LHCN-M2 (cell line): ENCODE measurements around the gene CCNT1. TPM values are rescaled to one million over a fixed set of nuclear protein-coding genes. Genes with fewer than 3 reads are reported as not detected.
"Not testable (repeated sequence)": the region's sequence is repeated elsewhere in the genome, so short reads cannot be mapped to it uniquely, and the experiment has no call there.

Source experiments
- DNase-seq: peaks from one replicate; pipeline ENCODE4 v3.0.0-alpha.2; 2012; ENCODE audit warnings: low read depth
- total RNA-seq: library from RNA; depleted of rRNA; stranded (reverse); fragments of >200 nt; gene quantifications from 2 replicates; pipeline ENCODE4 v1.2.3, GENCODE V29; 2014; rRNA removed

CCNT1 gene
- total RNA-seq, 1 experiment from 2014 or later, result 40.9 TPM

GRCh38 chr12:48641752-48642555, 74.6 kb downstream of the CCNT1 start:
- DNase-seq, result not testable (repeated sequence)

DNA sequence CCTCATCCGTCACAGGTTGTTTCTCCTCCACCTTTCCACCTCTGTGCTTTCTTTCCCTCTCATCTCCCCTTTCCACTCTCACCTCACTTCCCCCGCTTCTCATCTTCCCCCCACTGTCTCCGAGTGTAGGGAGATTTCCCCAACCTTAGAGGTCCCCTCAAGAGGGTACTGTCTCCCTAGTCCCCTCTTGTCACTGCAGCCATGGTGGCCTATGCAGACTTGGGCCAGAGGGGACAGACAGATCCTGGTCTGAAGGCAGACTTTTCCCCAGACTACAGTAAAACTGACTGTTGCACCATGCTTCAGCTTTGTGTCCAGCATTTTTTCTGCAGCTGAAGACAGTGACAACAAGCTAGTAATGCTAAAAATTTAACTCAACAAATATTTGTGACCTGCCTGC, 75.7 kb downstream of the CCNT1 start:
- no peak for DNase-seq

- DNase-seq, result no peak
These were observed 76.1 kb downstream of the CCNT1 start for GRCh38 chr12:48640428-48640827.

Other genes starting within 250 kb of the CCNT1 start
- gene ANP32D, start 244.1 kb downstream of the CCNT1 start, total RNA-seq, result not detected in 2 replicates
- gene C12orf54, start 234.2 kb downstream of the CCNT1 start, total RNA-seq, result not detected in 2 replicates
- not detected in 2 replicates for gene OR8S1, start 191.1 kb downstream of the CCNT1 start, total RNA-seq
- not detected in 2 replicates for gene LALBA, start 146.7 kb downstream of the CCNT1 start, total RNA-seq
- 36.9 and 44.9 TPM in 2 replicates for gene KANSL2, start 34.5 kb downstream of the CCNT1 start, total RNA-seq
- gene ADCY6, start 72.4 kb upstream of the CCNT1 start, total RNA-seq, result 24.7 and 25.6 TPM in 2 replicates
- gene CACNB3, start 101.8 kb upstream of the CCNT1 start, total RNA-seq, result 29.4 and 30.0 TPM in 2 replicates
- 91.0 and 98.6 TPM in 2 replicates for gene DDX23, start 135.5 kb upstream of the CCNT1 start, total RNA-seq
- not detected in 2 replicates for gene RND1, start 149.2 kb upstream of the CCNT1 start, total RNA-seq
- gene FKBP11, start 208.8 kb upstream of the CCNT1 start, total RNA-seq, result 12.6 and 17.3 TPM in 2 replicates
- 75.0 and 88.8 TPM in 2 replicates for gene ARF3, start 240.8 kb upstream of the CCNT1 start, total RNA-seq